Mammary epithelial cell (primary cell): ENCODE measurements around the gene CPLX1.
"Not testable (repeated sequence)": the region's sequence is repeated elsewhere in the genome, so short reads cannot be mapped to it uniquely, and the experiment has no call there.

Experiments
- EZH2 ChIP-seq: IDR thresholded peaks from 2 replicates; pipeline ENCODE4 v1.6.1; 2012; ENCODE audit warnings: low read length, inconsistent platforms, borderline replicate concordance
- TF ChIP-seq, protein P1 (sequence below), 2 donors: IDR thresholded peaks in 1 of 2; conservative IDR thresholded peaks in 1 of 2; 2 replicates each; pipeline ENCODE4 v1.5.1; 2011 to 2012; ENCODE audit warnings: inconsistent platforms in 2 of 2, low read length in 2 of 2, mild to moderate bottlenecking in 2 of 2, control low read depth in 1 of 2, low read depth in 1 of 2; ENCODE audit not compliant: insufficient read depth in 1 of 2; ENCODE audit errors: extremely low read depth in 1 of 2

DNA sequence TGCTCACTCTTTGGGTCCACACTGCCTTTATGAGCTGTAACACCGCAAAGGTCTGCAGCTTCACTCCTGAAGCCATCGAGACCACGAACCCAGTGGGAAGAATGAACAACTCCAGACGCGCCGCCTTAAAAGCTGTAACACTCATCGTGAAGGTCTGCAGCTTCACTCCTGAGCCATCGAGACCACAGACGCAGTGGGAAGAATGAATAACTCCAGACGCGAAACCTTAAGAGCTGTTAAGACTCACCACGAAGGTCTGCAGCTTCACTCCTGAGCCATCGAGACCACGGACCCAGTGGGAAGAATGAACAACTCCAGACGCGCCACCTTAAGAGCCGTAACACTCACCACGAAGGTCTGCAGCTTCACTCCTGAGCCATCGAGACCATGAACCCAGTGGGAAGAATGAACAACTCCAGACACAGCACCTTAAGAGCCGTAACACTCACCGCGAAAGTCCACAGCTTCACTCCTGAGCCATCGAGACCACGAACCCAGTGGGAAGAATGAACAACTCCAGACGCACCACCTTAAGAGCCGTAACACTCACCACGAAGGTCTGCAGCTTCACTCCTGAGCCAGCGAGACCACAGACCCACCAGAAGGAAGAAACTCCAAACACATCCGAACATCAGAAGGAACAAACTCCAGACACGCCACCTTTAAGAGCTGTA, 51.4 kb downstream of the CPLX1 start:
- TF ChIP-seq, protein P1, sequence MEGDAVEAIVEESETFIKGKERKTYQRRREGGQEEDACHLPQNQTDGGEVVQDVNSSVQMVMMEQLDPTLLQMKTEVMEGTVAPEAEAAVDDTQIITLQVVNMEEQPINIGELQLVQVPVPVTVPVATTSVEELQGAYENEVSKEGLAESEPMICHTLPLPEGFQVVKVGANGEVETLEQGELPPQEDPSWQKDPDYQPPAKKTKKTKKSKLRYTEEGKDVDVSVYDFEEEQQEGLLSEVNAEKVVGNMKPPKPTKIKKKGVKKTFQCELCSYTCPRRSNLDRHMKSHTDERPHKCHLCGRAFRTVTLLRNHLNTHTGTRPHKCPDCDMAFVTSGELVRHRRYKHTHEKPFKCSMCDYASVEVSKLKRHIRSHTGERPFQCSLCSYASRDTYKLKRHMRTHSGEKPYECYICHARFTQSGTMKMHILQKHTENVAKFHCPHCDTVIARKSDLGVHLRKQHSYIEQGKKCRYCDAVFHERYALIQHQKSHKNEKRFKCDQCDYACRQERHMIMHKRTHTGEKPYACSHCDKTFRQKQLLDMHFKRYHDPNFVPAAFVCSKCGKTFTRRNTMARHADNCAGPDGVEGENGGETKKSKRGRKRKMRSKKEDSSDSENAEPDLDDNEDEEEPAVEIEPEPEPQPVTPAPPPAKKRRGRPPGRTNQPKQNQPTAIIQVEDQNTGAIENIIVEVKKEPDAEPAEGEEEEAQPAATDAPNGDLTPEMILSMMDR (conservative IDR thresholded peaks at IDR 0.05 in 1 of 2, IDR thresholded peaks at IDR 0.05 in 1 of 2; ENCODE audit: extremely low read depth in 1 of 2, insufficient read depth in 1 of 2, low read depth in 1 of 2, low read length in 2 of 2), result not testable (repeated sequence)
- not testable (repeated sequence) for TF ChIP-seq EZH2
